AG04450 (cell line): Measurements from ENCODE around the gene YAP1. TPM values are rescaled to one million over a fixed set of nuclear protein-coding genes. Genes with fewer than 3 reads are reported as not detected.
A peak's percentile ranks its signal among the peaks of the same experiment; 100 is the strongest.

ENCODE experiments used
- CTCF ChIA-PET: fragments of 300-600, 350-600 bp; formaldehyde crosslinking; extraction: SDS; loops from one replicate; lab custom pipeline; 2022; ENCODE audit warnings: antibody characterized with exemption, inconsistent platforms; lab: Charles Lee
- POLR2A ChIA-PET: fragments of 350-600 bp; formaldehyde crosslinking; extraction: SDS; loops from one replicate; lab custom pipeline; 2021; ENCODE audit warnings: antibody characterized with exemption, inconsistent platforms; lab: Yijun Ruan, JAX
- DNase-seq: peaks from one replicate; pipeline ENCODE4 v3.0.0-alpha.2; 2011; ENCODE audit warnings: low read depth, low spot score
- H3K27ac ChIP-seq: one replicate; pipeline ENCODE4 v1.5.1; 2012; ENCODE audit warnings: low read depth, low read length, control low read depth
- H3K27me3 ChIP-seq: one replicate; pipeline ENCODE4 v1.6.0; 2012; ENCODE audit warnings: low read length; ENCODE audit not compliant: control insufficient read depth, insufficient read depth
- H3K4me3 ChIP-seq: 2 replicates; pipeline ENCODE4 v1.5.1; 2011; ENCODE audit warnings: mild to moderate bottlenecking, low read depth, low read length, control low read depth
- H3K9me3 ChIP-seq: 2 replicates; pipeline ENCODE4 v1.5.1; 2012; ENCODE audit warnings: low read length; ENCODE audit not compliant: control insufficient read depth, insufficient read depth
- polyA plus RNA-seq: library from polyadenylated mRNA; depleted of rRNA; stranded (reverse); fragments of >200 nt; gene quantifications from 2 replicates; pipeline ENCODE4 v1.2.3, GENCODE V29; 2011
- TF ChIP-seq, protein P1 (sequence below): IDR thresholded peaks from 2 replicates; pipeline ENCODE4 v1.5.1; 2011; ENCODE audit warnings: low read depth, low read length, control low read depth, inconsistent platforms

YAP1 gene
- polyA plus RNA-seq, 1 experiment, result 117 TPM

DNA sequence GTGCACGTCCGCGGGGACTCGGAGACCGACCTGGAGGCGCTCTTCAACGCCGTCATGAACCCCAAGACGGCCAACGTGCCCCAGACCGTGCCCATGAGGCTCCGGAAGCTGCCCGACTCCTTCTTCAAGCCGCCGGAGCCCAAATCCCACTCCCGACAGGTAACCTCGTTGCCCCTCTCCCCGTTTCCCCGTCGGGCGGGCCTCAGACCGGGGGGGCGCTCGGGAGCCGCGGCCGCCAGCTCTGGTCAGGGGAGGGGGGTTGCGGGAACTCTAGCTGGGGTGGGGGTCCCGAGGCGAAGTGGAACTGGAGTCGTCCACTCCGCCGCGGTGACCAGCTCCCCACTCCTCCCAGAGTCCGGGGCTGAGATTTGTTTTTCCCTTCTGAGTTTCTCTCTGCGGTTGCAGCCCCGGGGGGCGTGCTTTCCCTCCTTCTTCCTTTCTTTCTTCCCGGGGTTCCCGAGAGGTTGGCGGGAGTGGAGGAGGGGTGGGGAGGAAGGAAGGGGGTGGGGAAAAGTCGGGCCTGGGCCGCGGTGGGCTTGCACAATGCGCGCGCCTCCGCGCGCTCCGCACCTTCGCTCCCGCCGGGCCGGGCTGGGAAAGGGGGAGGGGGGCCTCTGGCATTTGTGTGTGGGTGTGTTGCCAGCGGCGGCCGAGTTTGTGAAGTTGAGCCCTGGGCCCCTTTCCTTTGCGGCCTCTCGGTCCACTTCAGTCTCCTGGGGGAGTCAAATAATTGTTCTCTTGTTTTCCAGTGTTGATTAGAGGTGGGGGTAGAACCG, 952 bp downstream of the YAP1 start:
- no peak for DNase-seq
- TF ChIP-seq, protein P1, sequence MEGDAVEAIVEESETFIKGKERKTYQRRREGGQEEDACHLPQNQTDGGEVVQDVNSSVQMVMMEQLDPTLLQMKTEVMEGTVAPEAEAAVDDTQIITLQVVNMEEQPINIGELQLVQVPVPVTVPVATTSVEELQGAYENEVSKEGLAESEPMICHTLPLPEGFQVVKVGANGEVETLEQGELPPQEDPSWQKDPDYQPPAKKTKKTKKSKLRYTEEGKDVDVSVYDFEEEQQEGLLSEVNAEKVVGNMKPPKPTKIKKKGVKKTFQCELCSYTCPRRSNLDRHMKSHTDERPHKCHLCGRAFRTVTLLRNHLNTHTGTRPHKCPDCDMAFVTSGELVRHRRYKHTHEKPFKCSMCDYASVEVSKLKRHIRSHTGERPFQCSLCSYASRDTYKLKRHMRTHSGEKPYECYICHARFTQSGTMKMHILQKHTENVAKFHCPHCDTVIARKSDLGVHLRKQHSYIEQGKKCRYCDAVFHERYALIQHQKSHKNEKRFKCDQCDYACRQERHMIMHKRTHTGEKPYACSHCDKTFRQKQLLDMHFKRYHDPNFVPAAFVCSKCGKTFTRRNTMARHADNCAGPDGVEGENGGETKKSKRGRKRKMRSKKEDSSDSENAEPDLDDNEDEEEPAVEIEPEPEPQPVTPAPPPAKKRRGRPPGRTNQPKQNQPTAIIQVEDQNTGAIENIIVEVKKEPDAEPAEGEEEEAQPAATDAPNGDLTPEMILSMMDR, result peak; percentile 15
- peak overlapping the region; percentile 98 for H3K27ac ChIP-seq
- peak overlapping the region; percentile 90 for H3K4me3 ChIP-seq
- H3K27me3 ChIP-seq, result no peaks in the 10 kb centered on the region
- ChIA-PET POLR2A (interaction anchor here (0.6 to 0.9 kb wide), 4 partner anchors 9 to 1139 kb away, joined by 3 to 5 read pairs (median 4); no protein-coding TSS in a partner anchor), CTCF (interaction anchor here (0.6 kb wide), 1 partner anchor 223 kb away, joined by 4 read pairs; no protein-coding TSS in a partner anchor)
- peaks cover 2% of the 10 kb centered on the region; the same call in 1 of the 2 replicates for H3K9me3 ChIP-seq

DNA sequence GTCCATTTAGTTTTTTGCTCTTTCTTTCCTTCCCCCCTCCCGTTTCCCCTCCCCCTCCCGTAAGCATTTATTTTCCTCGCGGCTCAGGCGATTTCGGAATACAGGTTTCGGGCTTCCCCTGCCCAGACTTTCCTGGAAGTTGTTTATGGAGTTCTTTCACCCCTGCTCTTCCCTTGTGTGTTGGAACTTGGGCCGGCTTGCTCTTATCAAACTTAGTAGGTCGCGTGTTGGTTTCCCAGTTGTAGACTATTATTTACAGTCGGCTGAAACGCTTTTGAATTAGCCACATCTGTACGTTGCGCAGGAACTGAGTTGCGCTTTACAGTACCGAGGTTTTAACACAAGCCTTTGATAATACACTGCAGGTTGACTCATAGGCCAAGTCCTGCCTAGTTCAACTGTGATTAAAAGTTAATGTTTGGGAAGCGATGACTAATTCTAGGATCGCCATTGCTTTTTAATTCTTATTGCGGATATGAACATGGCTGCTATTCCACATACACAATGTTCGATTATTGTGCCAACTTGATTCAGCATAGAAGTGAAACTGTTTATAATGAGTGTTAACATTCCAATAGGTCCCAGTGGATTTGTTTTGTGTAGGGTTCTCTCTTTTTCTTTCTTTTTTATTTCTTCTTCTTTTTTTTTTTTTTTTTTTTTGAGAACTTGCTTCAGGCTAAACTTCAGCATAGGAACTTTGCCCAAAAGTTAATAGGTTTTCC, 1.7 kb downstream of the YAP1 start:
- H3K27me3 ChIP-seq, result no peaks in the 10 kb centered on the region
- ChIA-PET CTCF (no interaction called here), POLR2A (no interaction called here)
- H3K9me3 ChIP-seq, result peaks cover 2% of the 10 kb centered on the region; the same call in 1 of the 2 replicates
- TF ChIP-seq, protein P1, result no peak
- H3K27ac ChIP-seq, result peak overlapping the region; percentile 98
- peak overlapping the region; percentile 90 for H3K4me3 ChIP-seq
- DNase-seq, result no peak

DNA sequence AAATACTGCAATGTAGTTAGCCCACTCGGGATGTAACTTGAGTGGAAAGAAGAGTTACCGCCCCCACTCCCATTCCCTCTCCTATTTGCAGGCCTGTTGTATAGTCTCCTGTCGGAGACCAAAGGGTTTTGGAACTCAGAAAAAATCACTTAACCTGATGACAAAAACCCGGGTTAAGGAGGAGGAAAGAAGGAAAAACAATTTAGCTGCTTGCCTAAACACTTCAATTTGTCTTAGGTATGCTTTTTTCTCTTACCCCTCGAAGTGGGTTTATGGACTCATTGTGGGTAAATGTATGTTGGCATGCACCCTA, 2.2 kb downstream of the YAP1 start:
- DNase-seq, result no peak
- POLR2A ChIA-PET, result no interaction called here
- CTCF ChIA-PET, result no interaction called here
- Histone ChIP-seq H3K27ac (peak overlapping the region; percentile 58), H3K27me3 (no peaks in the 10 kb centered on the region), H3K4me3 (peak overlapping the region; percentile 90), H3K9me3 (peaks cover 2% of the 10 kb centered on the region; the same call in 1 of the 2 replicates)
- TF ChIP-seq, protein P1, result no peak

DNA sequence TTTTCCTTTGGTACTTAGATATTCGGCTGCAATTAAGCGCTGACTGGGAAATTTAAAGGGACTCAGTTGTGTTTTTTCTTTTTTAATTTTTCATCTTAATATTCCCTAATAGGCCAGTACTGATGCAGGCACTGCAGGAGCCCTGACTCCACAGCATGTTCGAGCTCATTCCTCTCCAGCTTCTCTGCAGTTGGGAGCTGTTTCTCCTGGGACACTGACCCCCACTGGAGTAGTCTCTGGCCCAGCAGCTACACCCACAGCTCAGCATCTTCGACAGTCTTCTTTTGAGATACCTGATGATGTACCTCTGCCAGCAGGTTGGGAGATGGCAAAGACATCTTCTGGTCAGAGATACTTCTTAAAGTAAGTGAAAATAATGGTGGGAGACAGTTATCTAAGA, 3.8 kb downstream of the YAP1 start:
- POLR2A ChIA-PET, result no interaction called here
- no peak for DNase-seq
- H3K27ac ChIP-seq, result no peak overlapping the region

More for the DNA sequence above, 3.8 kb downstream of the YAP1 start:
- CTCF ChIA-PET, result interaction anchor here (0.6 to 1.7 kb wide), 3 partner anchors 86 to 175 kb away, joined by 3 to 5 read pairs (median 3); no protein-coding TSS in a partner anchor
- Histone ChIP-seq H3K9me3 (peaks cover 2% of the 10 kb centered on the region; the same call in 1 of the 2 replicates), H3K4me3 (peak overlapping the region; percentile 90), H3K27me3 (no peaks in the 10 kb centered on the region)
- TF ChIP-seq, protein P1, result no peak
